Uterus (tissue), 2 donors: ENCODE data around the gene ALDH1A3.

ENCODE experiments used
- POLR2A ChIP-seq, 2 donors: fragments of 450-650 bp; IDR thresholded peaks; one replicate each; pipeline ENCODE4 v1.6.1; 2016; ENCODE audit warnings: antibody characterized with exemption in 2 of 2, mild to moderate bottlenecking in 1 of 2, moderate library complexity in 1 of 2
- TF ChIP-seq, protein P1 (sequence below), 4 experiments: fragments of 200-600 bp in 2 of 4; fragments of 450-650 bp in 2 of 4; sonication (generic) in 2 of 4; IDR thresholded peaks; one replicate each; pipeline ENCODE4 v1.5.1; 2016 to 2019; ENCODE audit warnings: antibody characterized with exemption in 4 of 4, mild to moderate bottlenecking in 2 of 4, moderate library complexity in 1 of 4

- TF ChIP-seq, protein P1, sequence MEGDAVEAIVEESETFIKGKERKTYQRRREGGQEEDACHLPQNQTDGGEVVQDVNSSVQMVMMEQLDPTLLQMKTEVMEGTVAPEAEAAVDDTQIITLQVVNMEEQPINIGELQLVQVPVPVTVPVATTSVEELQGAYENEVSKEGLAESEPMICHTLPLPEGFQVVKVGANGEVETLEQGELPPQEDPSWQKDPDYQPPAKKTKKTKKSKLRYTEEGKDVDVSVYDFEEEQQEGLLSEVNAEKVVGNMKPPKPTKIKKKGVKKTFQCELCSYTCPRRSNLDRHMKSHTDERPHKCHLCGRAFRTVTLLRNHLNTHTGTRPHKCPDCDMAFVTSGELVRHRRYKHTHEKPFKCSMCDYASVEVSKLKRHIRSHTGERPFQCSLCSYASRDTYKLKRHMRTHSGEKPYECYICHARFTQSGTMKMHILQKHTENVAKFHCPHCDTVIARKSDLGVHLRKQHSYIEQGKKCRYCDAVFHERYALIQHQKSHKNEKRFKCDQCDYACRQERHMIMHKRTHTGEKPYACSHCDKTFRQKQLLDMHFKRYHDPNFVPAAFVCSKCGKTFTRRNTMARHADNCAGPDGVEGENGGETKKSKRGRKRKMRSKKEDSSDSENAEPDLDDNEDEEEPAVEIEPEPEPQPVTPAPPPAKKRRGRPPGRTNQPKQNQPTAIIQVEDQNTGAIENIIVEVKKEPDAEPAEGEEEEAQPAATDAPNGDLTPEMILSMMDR (IDR thresholded peaks at IDR 0.05): no peak
- no peak for TF ChIP-seq POLR2A (IDR thresholded peaks at IDR 0.05)
Measured at GRCh38 chr15:100926258-100926657, 46.6 kb downstream of the ALDH1A3 start.
